Measurements from ENCODE around the gene BHLHE23. TPM values are rescaled to one million over a fixed set of nuclear protein-coding genes. Genes with fewer than 3 reads are reported as not detected.

The BHLHE23 gene
- polyA plus RNA-seq, 1 experiment, result not detected

GRCh38 chr20:62971211-62971949 is 35.4 kb downstream of the BHLHE23 start:
- POLR2A ChIA-PET, result no interaction called here
- no peak overlapping the region for H3K27ac ChIP-seq (ENCODE audit: low read depth, low read length)
- DNase-seq (ENCODE audit: low read depth, low spot score), result no peak
- peaks cover 45% of the 10 kb centered on the region for H3K27me3 ChIP-seq (ENCODE audit: control insufficient read depth, insufficient read depth, low read length)
- TF ChIP-seq CTCF (IDR thresholded peaks at IDR 0.05; ENCODE audit: low read depth, low read length), result no peak
- CTCF ChIA-PET, result interaction anchor here (0.6 to 1.6 kb wide), 6 partner anchors 9 to 40 kb away, joined by 3 to 6 read pairs (median 4); no protein-coding TSS in a partner anchor
- no peaks in the 10 kb centered on the region; the same call in 1 of the 2 replicates for H3K9me3 ChIP-seq (ENCODE audit: control insufficient read depth, insufficient read depth, low read length)
- H3K4me3 ChIP-seq (ENCODE audit: low read depth, low read length), result no peak overlapping the region

DNA sequence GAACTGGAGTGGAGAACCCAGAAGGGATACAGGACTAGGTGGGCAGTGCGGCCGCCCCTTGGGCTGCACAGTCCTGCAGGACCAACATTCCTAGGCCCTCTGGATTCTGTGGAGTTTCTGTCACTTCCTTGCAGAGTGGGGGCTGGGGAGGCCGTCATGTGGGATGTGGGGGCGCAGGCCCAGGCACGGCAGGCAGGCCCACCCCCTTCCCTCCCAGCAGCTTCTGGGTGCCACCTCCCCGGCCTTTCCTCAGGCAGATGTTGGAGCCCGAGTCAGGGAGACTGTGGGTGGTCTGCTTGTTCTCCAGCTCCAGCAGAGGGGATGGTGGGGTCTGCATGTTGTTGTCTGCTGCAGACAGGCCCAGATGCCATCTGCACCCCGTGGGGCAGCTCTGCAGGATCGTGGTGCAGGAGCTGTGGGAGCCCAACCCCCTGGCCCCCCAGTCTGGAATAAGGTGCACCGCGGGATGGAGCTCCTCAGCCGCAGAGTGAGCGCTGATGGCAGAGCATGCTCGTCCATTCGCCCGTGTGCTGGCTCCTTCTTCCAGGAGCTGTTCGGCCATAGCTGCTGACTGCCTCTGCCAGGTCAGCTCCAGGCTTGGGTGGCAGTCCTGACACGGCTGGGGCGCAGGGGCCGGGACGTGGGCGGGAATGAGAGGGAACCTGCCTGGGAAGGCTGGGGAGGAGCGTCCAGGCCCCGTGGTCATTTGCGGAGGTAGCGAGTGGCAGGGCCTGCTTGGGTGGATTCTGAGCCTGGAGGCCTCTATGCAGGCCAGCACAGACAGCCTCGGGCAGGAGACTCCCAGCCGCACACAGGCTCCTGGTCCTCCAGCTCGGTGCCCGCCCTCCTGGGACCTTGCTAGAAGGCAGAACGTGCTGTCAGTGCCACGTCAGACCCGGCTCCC is 36.2 kb downstream of the BHLHE23 start:
- ChIA-PET POLR2A (no interaction called here), CTCF (interaction anchor here (0.6 to 1.6 kb wide), 7 partner anchors 10 to 41 kb away, joined by 3 to 6 read pairs (median 4); no protein-coding TSS in a partner anchor)
- H3K27ac ChIP-seq (ENCODE audit: low read depth, low read length), result no peak overlapping the region
- DNase-seq (ENCODE audit: low read depth, low spot score), result no peak
- TF ChIP-seq CTCF (IDR thresholded peaks at IDR 0.05; ENCODE audit: low read depth, low read length), result no peak
- peaks cover 39% of the 10 kb centered on the region for H3K27me3 ChIP-seq (ENCODE audit: control insufficient read depth, insufficient read depth, low read length)
- no peak overlapping the region for H3K4me3 ChIP-seq (ENCODE audit: low read depth, low read length)
- no peaks in the 10 kb centered on the region; the same call in 1 of the 2 replicates for H3K9me3 ChIP-seq (ENCODE audit: control insufficient read depth, insufficient read depth, low read length)

DNA sequence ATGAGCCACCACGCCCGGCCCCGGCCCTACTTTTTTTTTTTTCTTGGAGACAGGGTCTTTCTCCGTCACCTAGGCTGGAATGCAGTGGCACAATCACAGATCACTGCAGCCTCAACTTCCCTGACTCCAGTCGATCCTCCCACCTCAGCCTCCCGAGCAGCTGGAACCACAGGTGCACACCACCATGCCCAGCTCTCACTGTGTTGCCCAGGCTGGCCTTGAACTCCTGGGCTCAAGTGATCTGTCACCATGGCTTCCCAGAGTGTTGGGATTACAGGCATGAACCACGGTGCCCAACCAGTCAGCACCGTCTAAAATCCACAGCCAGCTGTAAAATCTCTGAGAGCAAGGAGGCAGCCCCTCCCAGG is 36.8 kb downstream of the BHLHE23 start:
- Histone ChIP-seq H3K27me3 (ENCODE audit: control insufficient read depth, insufficient read depth, low read length) (peaks cover 33% of the 10 kb centered on the region), H3K9me3 (ENCODE audit: control insufficient read depth, insufficient read depth, low read length) (no peaks in the 10 kb centered on the region; the same call in 1 of the 2 replicates), H3K27ac (ENCODE audit: low read depth, low read length) (no peak overlapping the region), H3K4me3 (ENCODE audit: low read depth, low read length) (no peak overlapping the region)
- no peak for TF ChIP-seq CTCF (IDR thresholded peaks at IDR 0.05; ENCODE audit: low read depth, low read length)
- POLR2A ChIA-PET, result no interaction called here
- CTCF ChIA-PET, result interaction anchor here (0.7 to 1.6 kb wide), 2 partner anchors 10 to 39 kb away, joined by 3 to 6 read pairs; no protein-coding TSS in a partner anchor
- no peak for DNase-seq (ENCODE audit: low read depth, low spot score)

DNA sequence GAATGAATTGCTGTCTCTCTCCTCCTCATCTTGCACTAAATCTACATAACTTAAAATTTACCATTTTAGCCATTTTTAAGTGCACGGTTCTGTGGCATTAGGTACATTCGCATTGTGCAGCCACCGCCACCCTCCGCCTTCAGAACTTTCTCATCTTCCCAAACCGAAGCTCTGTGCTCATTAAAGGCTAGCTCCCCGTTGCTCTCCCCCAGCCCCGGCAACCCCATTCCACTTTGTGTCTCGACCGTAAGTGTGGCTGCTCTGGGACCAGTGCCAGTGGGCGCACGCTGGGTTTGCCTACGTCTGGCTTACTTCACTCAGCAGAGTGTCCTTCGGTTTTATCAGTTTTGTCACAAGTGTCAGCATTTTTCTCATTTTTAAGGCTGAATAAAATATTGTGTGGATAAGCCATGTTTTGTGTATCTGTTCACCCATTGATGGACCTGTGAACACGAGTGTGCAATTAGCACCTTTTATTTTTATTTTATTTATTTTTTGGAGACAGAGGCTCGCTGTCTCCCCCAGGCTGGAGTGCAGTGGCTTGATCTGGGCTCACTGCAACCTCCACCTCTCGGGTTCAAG is 37.5 kb downstream of the BHLHE23 start:
- ChIA-PET CTCF (no interaction called here), POLR2A (no interaction called here)
- TF ChIP-seq CTCF (IDR thresholded peaks at IDR 0.05; ENCODE audit: low read depth, low read length), result no peak
- Histone ChIP-seq H3K9me3 (ENCODE audit: control insufficient read depth, insufficient read depth, low read length) (no peaks in the 10 kb centered on the region; the same call in 1 of the 2 replicates), H3K27me3 (ENCODE audit: control insufficient read depth, insufficient read depth, low read length) (peaks cover 26% of the 10 kb centered on the region), H3K27ac (ENCODE audit: low read depth, low read length) (no peak overlapping the region), H3K4me3 (ENCODE audit: low read depth, low read length) (no peak overlapping the region)
- no peak for DNase-seq (ENCODE audit: low read depth, low spot score)

Data from AG04450 (cell line).